ENCODE data around the gene RAD51D.
"Not testable (repeated sequence)": the region's sequence is repeated elsewhere in the genome, so short reads cannot be mapped to it uniquely, and the experiment has no call there.

Gene RAD51D

GRCh38 chr17:35090707-35091106 is 29.0 kb downstream of the RAD51D start:
- DNase-seq (ENCODE audit: low spot score), result not testable (repeated sequence)

GRCh38 chr17:35089586-35090296 is 29.9 kb downstream of the RAD51D start:
- DNase-seq (ENCODE audit: low spot score), result peak; percentile 82

GRCh38 chr17:35088881-35089585 is 30.6 kb downstream of the RAD51D start:
- peak; percentile 88 for DNase-seq (ENCODE audit: low spot score)

- DNase-seq (ENCODE audit: low spot score), result peak; percentile 57
Measured at GRCh38 chr17:35088356-35088880, 31.2 kb downstream of the RAD51D start.

- peak; percentile 47 for DNase-seq (ENCODE audit: low spot score)
Measured at GRCh38 chr17:35087731-35088355, 31.8 kb downstream of the RAD51D start.

GRCh38 chr17:35086931-35087573 is 32.6 kb downstream of the RAD51D start:
- DNase-seq (ENCODE audit: low spot score), result peak; percentile 45

- no peak for DNase-seq (ENCODE audit: low spot score)
Measured at GRCh38 chr17:35086164-35086563, 33.5 kb downstream of the RAD51D start.

GRCh38 chr17:35084987-35085386 is 34.7 kb downstream of the RAD51D start:
- peak; percentile 96 for DNase-seq (ENCODE audit: low spot score)

- no peak for DNase-seq (ENCODE audit: low spot score)
Measured at GRCh38 chr17:35083071-35083470, 36.6 kb downstream of the RAD51D start.

GRCh38 chr17:35082073-35082657 is 37.5 kb downstream of the RAD51D start:
- DNase-seq (ENCODE audit: low spot score), result peak; percentile 84

- no peak for DNase-seq (ENCODE audit: low spot score)
Measured at GRCh38 chr17:35081638-35082037, 38.0 kb downstream of the RAD51D start.

- DNase-seq (ENCODE audit: low spot score), result peak; percentile 20
Measured at GRCh38 chr17:35080536-35080935, 39.1 kb downstream of the RAD51D start.

GRCh38 chr17:35079547-35080423 is 39.9 kb downstream of the RAD51D start:
- peak; percentile 20 for DNase-seq (ENCODE audit: low spot score)

- no peak for DNase-seq (ENCODE audit: low spot score)
Measured at GRCh38 chr17:35076874-35077273, 42.8 kb downstream of the RAD51D start.

GRCh38 chr17:35074711-35075707 is 44.7 kb downstream of the RAD51D start:
- no peak for DNase-seq (ENCODE audit: low spot score)

GRCh38 chr17:35073991-35074627 is 45.6 kb downstream of the RAD51D start:
- no peak for DNase-seq (ENCODE audit: low spot score)

GRCh38 chr17:35073183-35073790 is 46.4 kb downstream of the RAD51D start:
- no peak for DNase-seq (ENCODE audit: low spot score)

GRCh38 chr17:35069311-35069710 is 50.3 kb downstream of the RAD51D start:
- DNase-seq (ENCODE audit: low spot score), result peak; percentile 39

GRCh38 chr17:35068249-35068648 is 51.4 kb downstream of the RAD51D start:
- DNase-seq (ENCODE audit: low spot score), result no peak
